LNCAP (cell line): Measurements from ENCODE around the gene TMEM54.

Experiments used
- TF ChIP-seq, protein P1 (sequence below): fragments of 450-650 bp; IDR thresholded peaks from 2 replicates; pipeline ENCODE4 v1.5.1; 2017; ENCODE audit warnings: mild to moderate bottlenecking

TMEM54 gene

DNA sequence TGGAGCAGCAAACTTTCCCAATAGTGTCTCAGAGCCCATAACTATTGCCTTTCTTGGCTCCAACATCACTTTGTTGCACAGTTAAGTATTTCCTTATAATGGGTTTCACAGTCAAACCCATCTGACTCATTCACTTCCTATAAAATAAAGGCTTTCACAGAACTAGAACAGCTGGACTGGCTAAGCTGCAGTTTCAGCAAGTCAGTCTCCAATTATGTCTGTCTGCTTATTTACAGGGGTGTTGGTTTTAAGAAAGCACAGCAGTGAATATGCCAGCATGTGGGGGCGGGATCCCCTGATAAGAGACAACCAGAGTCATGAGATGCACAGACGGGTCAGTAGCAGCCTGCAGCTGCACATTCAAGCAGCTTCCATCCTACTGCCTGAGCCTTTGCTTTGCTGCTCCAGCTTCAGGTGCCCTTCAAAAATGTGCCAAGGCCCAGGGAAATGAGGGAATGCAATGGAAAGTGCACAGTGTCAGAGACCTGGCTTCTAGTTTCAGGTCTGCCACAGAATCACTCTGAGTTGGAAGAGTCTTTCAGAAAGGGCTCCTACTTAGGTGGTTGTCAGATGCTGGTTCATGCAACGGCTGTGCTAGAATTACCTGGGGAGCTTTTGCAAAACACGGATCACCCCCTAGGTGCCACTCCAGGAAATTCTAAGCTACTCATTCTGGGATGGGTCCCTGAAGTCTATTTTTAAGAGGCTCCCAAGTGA lies 38.6 kb upstream of the TMEM54 start:
- TF ChIP-seq, protein P1, sequence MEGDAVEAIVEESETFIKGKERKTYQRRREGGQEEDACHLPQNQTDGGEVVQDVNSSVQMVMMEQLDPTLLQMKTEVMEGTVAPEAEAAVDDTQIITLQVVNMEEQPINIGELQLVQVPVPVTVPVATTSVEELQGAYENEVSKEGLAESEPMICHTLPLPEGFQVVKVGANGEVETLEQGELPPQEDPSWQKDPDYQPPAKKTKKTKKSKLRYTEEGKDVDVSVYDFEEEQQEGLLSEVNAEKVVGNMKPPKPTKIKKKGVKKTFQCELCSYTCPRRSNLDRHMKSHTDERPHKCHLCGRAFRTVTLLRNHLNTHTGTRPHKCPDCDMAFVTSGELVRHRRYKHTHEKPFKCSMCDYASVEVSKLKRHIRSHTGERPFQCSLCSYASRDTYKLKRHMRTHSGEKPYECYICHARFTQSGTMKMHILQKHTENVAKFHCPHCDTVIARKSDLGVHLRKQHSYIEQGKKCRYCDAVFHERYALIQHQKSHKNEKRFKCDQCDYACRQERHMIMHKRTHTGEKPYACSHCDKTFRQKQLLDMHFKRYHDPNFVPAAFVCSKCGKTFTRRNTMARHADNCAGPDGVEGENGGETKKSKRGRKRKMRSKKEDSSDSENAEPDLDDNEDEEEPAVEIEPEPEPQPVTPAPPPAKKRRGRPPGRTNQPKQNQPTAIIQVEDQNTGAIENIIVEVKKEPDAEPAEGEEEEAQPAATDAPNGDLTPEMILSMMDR: no peak

DNA sequence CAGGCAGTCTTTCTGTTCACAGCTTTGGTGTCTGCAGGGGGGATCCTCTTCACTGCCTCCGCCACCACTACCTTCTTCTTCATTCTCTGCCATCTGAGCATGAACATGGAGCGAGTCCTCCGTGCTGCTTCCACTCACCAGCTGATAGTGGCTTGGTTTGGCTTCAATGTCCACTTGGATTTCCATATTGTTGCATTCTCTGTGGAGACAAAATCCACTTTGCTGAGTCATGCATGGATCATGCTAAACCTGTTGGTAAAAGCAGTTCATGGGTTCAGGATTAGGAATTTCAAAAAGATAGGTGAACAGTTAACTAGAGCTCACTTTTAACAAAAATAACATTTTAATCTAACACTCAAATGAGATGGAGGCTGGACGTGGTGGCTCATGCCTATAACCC lies 35.9 kb upstream of the TMEM54 start:
- TF ChIP-seq, protein P1: no peak

DNA sequence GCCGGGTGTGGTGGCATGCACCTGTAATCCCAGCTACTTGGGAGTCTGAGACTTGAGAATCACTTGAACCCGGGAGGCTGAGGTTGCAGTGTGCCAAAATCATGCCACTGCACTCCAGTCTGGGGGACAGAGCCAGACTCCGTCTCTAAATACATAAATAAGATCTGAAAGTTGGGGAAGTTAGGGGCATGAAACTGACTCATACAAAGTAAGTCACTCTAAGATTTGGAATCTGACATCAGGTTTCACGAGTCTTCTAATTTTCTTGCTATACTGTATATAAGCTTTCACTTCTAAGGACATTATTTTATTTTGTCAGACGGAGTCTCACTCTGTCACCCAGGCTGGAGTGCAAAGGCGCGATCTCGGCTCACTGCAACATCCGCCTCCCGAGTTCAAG lies 33.3 kb upstream of the TMEM54 start:
- TF ChIP-seq, protein P1: no peak

DNA sequence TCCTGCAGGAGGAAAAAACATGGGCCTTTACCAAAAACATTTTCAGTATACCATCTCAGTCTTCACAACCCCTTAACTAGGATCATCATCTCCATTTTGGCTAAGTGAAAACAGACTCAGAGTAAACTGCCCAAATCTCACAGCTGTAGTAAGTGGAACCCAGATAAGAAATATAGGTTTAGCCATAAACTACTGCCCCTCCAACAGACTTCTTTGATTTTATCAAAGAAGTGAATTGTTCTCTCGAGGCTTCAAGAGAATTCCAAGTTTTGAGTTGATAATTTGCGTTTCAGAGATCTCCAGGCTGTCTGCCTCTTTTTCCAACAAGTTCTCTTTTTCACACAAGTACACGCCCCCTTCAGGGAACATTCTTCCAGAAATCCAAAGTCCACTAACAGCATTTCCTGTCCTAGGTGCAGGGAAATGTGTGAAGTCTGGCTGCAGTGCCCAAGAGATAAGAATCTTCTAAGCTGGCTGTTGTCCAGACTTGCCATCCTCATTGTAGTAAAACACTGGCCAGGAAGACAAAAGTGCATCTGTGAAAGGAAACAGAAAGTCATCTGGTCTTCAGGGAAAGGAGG lies 32.6 kb upstream of the TMEM54 start:
- TF ChIP-seq, protein P1: no peak; the same call in 1 of the 2 replicates

DNA sequence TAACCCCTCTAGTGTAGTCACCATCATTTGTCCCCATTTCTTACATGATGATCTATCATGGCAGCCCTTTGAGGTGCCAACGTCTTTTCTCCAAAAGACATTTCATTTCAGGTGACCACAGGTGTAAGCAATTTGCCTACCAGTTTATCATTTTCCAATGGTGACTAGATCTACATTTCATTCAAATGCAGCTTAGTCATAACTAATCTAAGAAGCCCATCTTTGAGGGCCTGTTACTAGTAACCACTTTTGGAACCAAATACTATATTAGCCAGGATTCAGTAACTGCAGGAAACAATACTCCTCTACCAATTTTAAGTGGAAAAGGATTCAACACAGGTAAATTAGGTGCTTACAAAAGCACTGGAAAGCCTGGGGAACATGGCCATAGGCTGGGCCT lies 30.6 kb upstream of the TMEM54 start:
- TF ChIP-seq, protein P1: no peak

DNA sequence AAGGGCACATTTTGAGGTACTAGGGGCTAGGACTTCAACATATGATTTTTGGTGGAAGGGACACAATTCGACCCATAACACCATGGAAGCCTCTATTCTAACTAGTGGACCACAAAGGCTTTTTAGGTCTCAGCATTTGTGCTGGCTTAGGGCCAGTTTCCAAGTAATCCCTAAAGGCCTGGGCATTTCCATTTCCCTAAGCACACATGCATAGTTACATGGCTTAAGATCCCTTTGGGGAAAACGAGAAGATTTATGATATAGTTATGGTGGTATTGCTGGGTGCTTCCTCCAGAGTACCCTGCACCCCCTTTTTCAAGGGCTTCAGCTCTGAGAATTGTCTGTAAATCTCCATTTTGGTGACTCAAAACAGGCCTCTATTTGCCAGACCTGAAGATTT lies 28.2 kb upstream of the TMEM54 start:
- TF ChIP-seq, protein P1: no peak

DNA sequence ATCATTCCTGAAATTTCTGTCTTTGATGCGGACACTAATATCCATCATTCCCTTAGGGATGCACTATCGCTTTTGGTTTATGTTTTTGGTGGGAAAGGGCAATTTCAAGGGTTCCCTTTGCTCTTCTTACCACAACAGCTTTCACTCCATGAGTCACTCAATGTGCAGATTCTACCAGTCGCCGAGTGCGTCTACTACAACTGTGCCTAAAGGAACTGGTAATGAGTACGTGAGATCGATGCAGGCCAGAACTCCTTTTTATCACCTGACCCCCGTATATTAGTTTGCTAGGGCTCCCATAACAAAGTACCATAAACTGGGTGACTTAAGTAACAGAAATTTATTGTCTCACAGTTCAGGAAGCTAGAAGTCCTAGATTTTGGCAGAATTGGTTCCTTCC lies 27.5 kb upstream of the TMEM54 start:
- TF ChIP-seq, protein P1: no peak
